ENCODE measurements around the gene TGM6. TPM values are rescaled to one million over a fixed set of nuclear protein-coding genes. Genes with fewer than 3 reads are reported as not detected.

TGM6 gene
- not detected for total RNA-seq

DNA sequence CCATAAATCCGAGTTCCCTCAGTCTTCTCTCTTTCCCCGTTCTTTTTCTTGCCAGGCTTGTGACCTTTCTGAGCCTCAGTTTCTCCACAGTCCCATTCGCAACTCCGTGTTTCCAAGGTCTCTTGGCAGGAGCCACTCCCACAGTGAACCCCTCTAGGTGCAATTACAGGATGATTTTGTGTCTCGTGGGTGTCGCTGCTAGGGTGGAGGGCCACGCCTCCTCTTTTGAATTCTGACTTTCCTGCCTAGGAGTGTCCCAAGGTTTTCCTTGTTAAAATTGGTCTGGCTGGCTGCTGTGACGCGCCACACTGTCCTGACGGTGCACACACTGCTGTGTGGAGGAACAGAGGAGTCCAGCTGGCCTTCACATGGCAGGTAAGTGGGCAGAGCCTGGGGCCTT lies at the start of gene TGM6:
TGM6 (plus strand) TSS at position 301 of the 400 bp plus-strand sequence; CDS start at position 369, 68 bp downstream.
- Histone ChIP-seq H3K9ac (ENCODE audit: low read depth in 1 of 3, low read length in 3 of 3) (no peak within 1 kb of the TSS), H3K36me3 (ENCODE audit: control insufficient read depth in 3 of 3, insufficient read depth in 3 of 3, low read length in 3 of 3) (no peaks in the 10 kb centered on the region), H3K27me3 (ENCODE audit: control insufficient read depth in 3 of 3, insufficient read depth in 3 of 3, low read length in 3 of 3) (peaks cover 0 to 6% (median 5%) of the 10 kb centered on the region in 3 donors), H3K9me3 (ENCODE audit: control insufficient read depth in 3 of 3, low read length in 3 of 3) (no peaks in the 10 kb centered on the region), H3K27ac (ENCODE audit: low read depth, low read length) (no peak within 1 kb of the TSS), H3K4me3 (ENCODE audit: low read length in 3 of 3) (no peak within 1 kb of the TSS), H3K4me1 (ENCODE audit: control insufficient read depth in 3 of 3, insufficient read depth in 3 of 3, low read length in 3 of 3) (no peaks in the 10 kb centered on the region)

DNA sequence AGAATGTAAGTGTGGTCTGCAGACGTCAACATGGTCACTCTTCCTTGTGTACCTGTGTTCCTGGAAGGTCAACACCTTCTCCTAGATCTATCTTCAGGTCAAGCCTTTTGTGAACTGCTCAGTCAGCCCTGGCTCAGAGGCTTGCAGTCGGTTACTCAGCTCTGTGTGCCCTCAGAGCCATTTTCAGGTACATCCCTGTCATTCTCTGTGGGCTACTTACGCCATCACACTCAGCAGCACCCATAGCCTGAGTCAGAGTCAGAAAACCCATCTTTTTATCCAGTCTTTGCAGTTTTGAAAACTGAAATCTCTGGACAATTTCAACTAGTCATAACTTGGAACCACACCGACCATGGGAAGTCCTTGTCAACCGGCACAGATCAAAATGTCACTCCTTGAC lies 49.6 kb upstream of the TGM6 start:
- no peak overlapping the region for H3K9ac ChIP-seq (ENCODE audit: low read depth in 1 of 3, low read length in 3 of 3)
- H3K27me3 ChIP-seq (ENCODE audit: control insufficient read depth in 3 of 3, insufficient read depth in 3 of 3, low read length in 3 of 3) = peaks cover 3 to 23% (median 7%) of the 10 kb centered on the region in 3 donors
- H3K36me3 ChIP-seq (ENCODE audit: control insufficient read depth in 3 of 3, insufficient read depth in 3 of 3, low read length in 3 of 3) = no peaks in the 10 kb centered on the region
- no peak overlapping the region for H3K4me3 ChIP-seq (ENCODE audit: low read length in 3 of 3)
- H3K4me1 ChIP-seq (ENCODE audit: control insufficient read depth in 3 of 3, insufficient read depth in 3 of 3, low read length in 3 of 3) = no peaks in the 10 kb centered on the region
- H3K27ac ChIP-seq (ENCODE audit: low read depth, low read length) = no peak overlapping the region
- no peaks in the 10 kb centered on the region for H3K9me3 ChIP-seq (ENCODE audit: control insufficient read depth in 3 of 3, low read length in 3 of 3)

DNA sequence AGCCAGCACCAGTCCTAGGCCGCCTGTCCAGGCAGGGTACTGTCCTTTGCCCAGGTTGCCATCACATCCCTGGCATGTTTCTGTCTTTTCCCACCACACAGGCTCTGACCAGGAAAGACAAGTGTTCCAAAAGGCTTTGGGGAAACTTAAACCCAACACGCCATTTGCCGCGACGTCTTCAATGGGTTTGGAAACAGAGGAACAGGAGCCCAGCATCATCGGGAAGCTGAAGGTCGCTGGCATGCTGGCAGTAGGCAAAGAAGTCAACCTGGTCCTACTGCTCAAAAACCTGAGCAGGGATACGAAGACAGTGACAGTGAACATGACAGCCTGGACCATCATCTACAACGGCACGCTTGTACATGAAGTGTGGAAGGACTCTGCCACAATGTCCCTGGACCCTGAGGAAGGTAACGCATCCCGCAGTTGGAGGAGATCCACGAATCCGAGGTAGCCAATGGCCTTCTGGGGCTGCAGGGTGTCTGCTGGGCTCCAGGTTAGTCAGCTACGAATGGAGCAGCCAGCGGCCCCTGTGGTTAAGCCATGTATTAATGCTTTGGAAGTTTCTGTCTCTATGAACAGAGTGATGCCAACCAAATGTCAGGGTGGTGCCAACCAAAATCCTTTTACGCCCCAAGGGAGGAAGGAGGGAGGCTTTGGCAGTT lies 48.7 kb upstream of the TGM6 start:
- Histone ChIP-seq H3K4me1 (ENCODE audit: control insufficient read depth in 3 of 3, insufficient read depth in 3 of 3, low read length in 3 of 3) (no peaks in the 10 kb centered on the region), H3K27ac (ENCODE audit: low read depth, low read length) (no peak overlapping the region), H3K27me3 (ENCODE audit: control insufficient read depth in 3 of 3, insufficient read depth in 3 of 3, low read length in 3 of 3) (peaks cover 3 to 23% (median 7%) of the 10 kb centered on the region in 3 donors), H3K9ac (ENCODE audit: low read depth in 1 of 3, low read length in 3 of 3) (no peak overlapping the region), H3K36me3 (ENCODE audit: control insufficient read depth in 3 of 3, insufficient read depth in 3 of 3, low read length in 3 of 3) (no peaks in the 10 kb centered on the region), H3K4me3 (ENCODE audit: low read length in 3 of 3) (no peak overlapping the region), H3K9me3 (ENCODE audit: control insufficient read depth in 3 of 3, low read length in 3 of 3) (no peaks in the 10 kb centered on the region)

DNA sequence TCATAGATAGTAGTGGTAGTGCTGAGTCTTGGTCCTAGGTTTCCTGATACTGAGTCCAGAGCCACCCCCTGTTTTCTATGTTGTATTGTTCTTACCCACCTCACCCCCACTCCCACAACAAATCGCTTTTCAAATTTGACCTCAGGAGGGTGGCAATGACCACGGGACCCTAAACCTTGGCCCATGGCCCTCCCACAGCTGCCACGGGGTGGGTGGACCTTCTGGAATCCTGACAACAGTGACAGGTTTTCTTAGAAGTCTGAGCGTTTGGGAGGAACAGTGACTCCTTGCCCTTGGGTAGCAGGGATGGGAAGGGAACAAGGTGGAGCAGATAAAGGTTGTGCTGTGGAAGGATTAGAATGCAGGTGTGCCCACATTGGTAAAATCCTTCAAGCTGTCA lies 48.0 kb upstream of the TGM6 start:
- peaks cover 3 to 22% (median 7%) of the 10 kb centered on the region in 3 donors for H3K27me3 ChIP-seq (ENCODE audit: control insufficient read depth in 3 of 3, insufficient read depth in 3 of 3, low read length in 3 of 3)
- no peaks in the 10 kb centered on the region for H3K4me1 ChIP-seq (ENCODE audit: control insufficient read depth in 3 of 3, insufficient read depth in 3 of 3, low read length in 3 of 3)
- H3K9ac ChIP-seq (ENCODE audit: low read depth in 1 of 3, low read length in 3 of 3) = no peak overlapping the region
- no peaks in the 10 kb centered on the region for H3K9me3 ChIP-seq (ENCODE audit: control insufficient read depth in 3 of 3, low read length in 3 of 3)
- no peak overlapping the region for H3K27ac ChIP-seq (ENCODE audit: low read depth, low read length)
- H3K36me3 ChIP-seq (ENCODE audit: control insufficient read depth in 3 of 3, insufficient read depth in 3 of 3, low read length in 3 of 3) = no peaks in the 10 kb centered on the region
- H3K4me3 ChIP-seq (ENCODE audit: low read length in 3 of 3) = no peak overlapping the region

DNA sequence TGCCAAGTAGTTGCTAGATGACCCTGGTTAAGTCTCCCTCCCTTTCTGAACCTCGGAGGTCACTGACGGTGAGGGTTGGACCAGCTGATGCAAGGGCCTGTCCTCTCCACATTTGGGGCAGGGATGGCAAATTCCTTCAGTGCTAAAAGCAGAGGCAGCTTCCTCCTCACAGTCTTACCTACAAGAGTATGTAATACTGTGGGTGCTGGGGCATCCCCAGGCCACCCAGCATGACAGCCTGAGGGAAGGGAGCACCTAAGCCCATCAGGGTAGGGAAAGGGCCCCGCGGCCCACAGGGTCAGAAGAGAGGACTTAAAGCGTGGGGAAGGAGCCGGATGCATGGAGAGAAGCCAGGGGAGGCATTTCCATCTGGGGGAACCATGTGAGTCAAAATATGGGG lies 46.9 kb upstream of the TGM6 start:
- H3K4me1 ChIP-seq (ENCODE audit: control insufficient read depth in 3 of 3, insufficient read depth in 3 of 3, low read length in 3 of 3) = no peaks in the 10 kb centered on the region
- H3K9ac ChIP-seq (ENCODE audit: low read depth in 1 of 3, low read length in 3 of 3) = no peak overlapping the region
- no peak overlapping the region for H3K27ac ChIP-seq (ENCODE audit: low read depth, low read length)
- no peak overlapping the region for H3K4me3 ChIP-seq (ENCODE audit: low read length in 3 of 3)
- no peaks in the 10 kb centered on the region for H3K36me3 ChIP-seq (ENCODE audit: control insufficient read depth in 3 of 3, insufficient read depth in 3 of 3, low read length in 3 of 3)
- no peaks in the 10 kb centered on the region for H3K9me3 ChIP-seq (ENCODE audit: control insufficient read depth in 3 of 3, low read length in 3 of 3)
- peaks cover 3 to 20% (median 7%) of the 10 kb centered on the region in 3 donors for H3K27me3 ChIP-seq (ENCODE audit: control insufficient read depth in 3 of 3, insufficient read depth in 3 of 3, low read length in 3 of 3)

DNA sequence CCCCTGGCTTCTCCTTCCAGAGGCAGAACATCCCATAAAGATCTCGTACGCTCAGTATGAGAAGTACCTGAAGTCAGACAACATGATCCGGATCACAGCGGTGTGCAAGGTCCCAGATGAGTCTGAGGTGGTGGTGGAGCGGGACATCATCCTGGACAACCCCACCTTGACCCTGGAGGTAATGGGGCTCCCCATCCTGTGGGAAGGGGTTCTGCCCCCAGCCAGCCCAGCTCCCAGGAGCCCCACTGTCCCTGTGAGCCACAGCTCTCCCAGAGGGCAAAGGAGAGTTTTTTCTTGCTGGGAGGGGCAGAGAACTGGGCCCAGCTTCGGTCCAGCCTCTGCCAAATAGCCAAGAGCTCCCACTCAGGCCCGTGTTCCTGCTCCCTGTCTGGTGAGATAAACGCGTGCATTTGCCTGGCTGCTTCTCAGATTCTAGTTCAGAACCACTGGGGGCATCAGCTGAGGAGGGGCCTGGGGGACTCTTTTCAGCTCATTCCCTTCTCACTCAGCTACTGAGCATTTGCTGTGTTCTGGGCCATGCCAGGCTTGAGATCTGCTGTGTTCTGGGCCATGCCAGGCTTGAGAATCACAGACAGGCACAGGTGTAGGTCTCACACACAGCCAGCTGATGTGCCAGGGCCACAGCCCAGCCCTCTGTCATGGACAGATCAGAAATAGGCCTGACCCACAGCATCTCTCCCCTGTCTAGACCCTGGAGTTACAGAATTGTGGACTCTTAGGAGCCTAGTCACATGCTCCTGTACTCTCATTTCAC lies 45.4 kb upstream of the TGM6 start:
- Histone ChIP-seq H3K27ac (ENCODE audit: low read depth, low read length) (no peak overlapping the region), H3K4me1 (ENCODE audit: control insufficient read depth in 3 of 3, insufficient read depth in 3 of 3, low read length in 3 of 3) (no peaks in the 10 kb centered on the region), H3K36me3 (ENCODE audit: control insufficient read depth in 3 of 3, insufficient read depth in 3 of 3, low read length in 3 of 3) (no peaks in the 10 kb centered on the region), H3K9me3 (ENCODE audit: control insufficient read depth in 3 of 3, low read length in 3 of 3) (no peaks in the 10 kb centered on the region), H3K4me3 (ENCODE audit: low read length in 3 of 3) (no peak overlapping the region), H3K27me3 (ENCODE audit: control insufficient read depth in 3 of 3, insufficient read depth in 3 of 3, low read length in 3 of 3) (peaks cover 3 to 15% (median 7%) of the 10 kb centered on the region in 3 donors), H3K9ac (ENCODE audit: low read depth in 1 of 3, low read length in 3 of 3) (no peak overlapping the region)

DNA sequence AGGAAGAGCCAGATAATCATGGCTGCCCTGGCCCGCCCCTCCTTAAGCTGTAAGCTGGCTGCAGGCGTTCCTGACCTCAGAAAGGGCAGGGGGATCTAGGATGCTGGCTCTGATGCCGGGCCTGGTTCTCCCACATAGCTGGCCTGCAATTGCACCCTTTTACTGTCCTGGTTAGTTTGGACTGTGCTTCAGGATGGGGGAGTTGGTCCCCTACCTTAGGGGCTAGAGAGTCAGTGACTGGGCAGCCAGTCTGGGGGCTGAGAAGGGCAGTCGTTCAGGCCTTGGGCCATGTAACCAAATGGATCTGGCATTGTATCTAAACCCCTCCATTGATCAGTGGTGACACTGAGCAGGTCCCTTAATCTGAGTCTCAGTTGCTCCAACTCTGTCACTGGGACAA lies 44.2 kb upstream of the TGM6 start:
- no peaks in the 10 kb centered on the region for H3K4me1 ChIP-seq (ENCODE audit: control insufficient read depth in 3 of 3, insufficient read depth in 3 of 3, low read length in 3 of 3)
- peaks cover 3 to 12% (median 7%) of the 10 kb centered on the region in 3 donors for H3K27me3 ChIP-seq (ENCODE audit: control insufficient read depth in 3 of 3, insufficient read depth in 3 of 3, low read length in 3 of 3)
- no peak overlapping the region for H3K4me3 ChIP-seq (ENCODE audit: low read length in 3 of 3)
- H3K9me3 ChIP-seq (ENCODE audit: control insufficient read depth in 3 of 3, low read length in 3 of 3) = no peaks in the 10 kb centered on the region
- no peaks in the 10 kb centered on the region for H3K36me3 ChIP-seq (ENCODE audit: control insufficient read depth in 3 of 3, insufficient read depth in 3 of 3, low read length in 3 of 3)
- H3K27ac ChIP-seq (ENCODE audit: low read depth, low read length) = no peak overlapping the region
- H3K9ac ChIP-seq (ENCODE audit: low read depth in 1 of 3, low read length in 3 of 3) = no peak overlapping the region

DNA sequence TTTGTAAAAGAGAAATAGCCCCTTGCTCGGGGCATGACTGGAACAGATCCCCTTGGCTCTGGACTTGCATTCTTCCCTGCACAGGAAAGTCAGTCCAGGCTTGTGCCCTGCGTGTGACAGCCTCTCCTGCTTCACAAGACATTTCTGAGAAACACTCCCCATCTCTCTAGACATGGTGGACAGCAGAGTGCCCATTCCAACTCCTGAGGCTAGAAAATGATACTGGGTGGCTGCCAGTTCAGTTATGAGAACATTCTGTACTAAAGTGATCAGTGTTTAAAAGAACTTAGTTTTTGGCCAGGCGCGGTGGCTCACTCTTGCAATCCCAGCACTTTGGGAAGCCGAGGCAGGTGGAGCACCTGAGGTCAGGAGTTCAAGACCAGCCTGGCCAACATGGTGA lies 43.6 kb upstream of the TGM6 start:
- Histone ChIP-seq H3K9me3 (ENCODE audit: control insufficient read depth in 3 of 3, low read length in 3 of 3) (no peaks in the 10 kb centered on the region), H3K4me1 (ENCODE audit: control insufficient read depth in 3 of 3, insufficient read depth in 3 of 3, low read length in 3 of 3) (no peaks in the 10 kb centered on the region), H3K27ac (ENCODE audit: low read depth, low read length) (no peak overlapping the region), H3K27me3 (ENCODE audit: control insufficient read depth in 3 of 3, insufficient read depth in 3 of 3, low read length in 3 of 3) (peaks cover 1 to 6% (median 5%) of the 10 kb centered on the region in 3 donors), H3K9ac (ENCODE audit: low read depth in 1 of 3, low read length in 3 of 3) (no peak overlapping the region), H3K36me3 (ENCODE audit: control insufficient read depth in 3 of 3, insufficient read depth in 3 of 3, low read length in 3 of 3) (no peaks in the 10 kb centered on the region), H3K4me3 (ENCODE audit: low read length in 3 of 3) (no peak overlapping the region)

DNA sequence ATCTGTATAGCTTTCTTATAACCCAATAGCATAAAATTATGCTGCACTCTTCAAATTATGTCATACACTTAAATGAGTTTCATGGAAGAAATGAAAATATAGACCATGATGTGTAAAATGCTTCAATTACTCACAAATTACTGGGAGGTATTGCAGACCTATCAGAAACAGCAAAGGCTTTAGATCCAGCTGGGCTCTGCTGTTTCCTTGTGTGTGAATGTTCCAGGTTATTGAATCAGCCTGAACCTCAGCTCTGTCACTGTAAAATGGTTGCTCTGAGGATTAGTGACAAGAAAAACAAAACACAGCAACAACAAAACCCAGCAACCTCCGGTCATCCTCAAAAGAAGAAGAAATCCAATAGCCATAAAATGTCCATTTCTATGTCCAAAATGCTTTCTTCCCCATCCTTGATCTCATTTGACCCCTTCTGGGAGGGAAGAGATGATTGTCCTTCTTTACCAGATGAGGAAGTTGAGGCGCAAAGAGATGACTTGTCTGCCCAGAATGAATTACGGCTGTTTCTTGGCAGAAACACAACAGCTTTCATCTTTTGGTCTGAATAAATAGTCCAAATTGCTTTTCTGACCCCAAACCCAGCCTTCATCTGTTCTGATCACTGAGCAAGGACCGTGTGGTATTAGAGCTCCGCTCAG lies 42.2 kb upstream of the TGM6 start:
- H3K27ac ChIP-seq (ENCODE audit: low read depth, low read length) = no peak overlapping the region
- H3K9me3 ChIP-seq (ENCODE audit: control insufficient read depth in 3 of 3, low read length in 3 of 3) = no peaks in the 10 kb centered on the region
- H3K27me3 ChIP-seq (ENCODE audit: control insufficient read depth in 3 of 3, insufficient read depth in 3 of 3, low read length in 3 of 3) = no peaks in the 10 kb centered on the region
- H3K9ac ChIP-seq (ENCODE audit: low read depth in 1 of 3, low read length in 3 of 3) = no peak overlapping the region
- H3K36me3 ChIP-seq (ENCODE audit: control insufficient read depth in 3 of 3, insufficient read depth in 3 of 3, low read length in 3 of 3) = no peaks in the 10 kb centered on the region
- H3K4me1 ChIP-seq (ENCODE audit: control insufficient read depth in 3 of 3, insufficient read depth in 3 of 3, low read length in 3 of 3) = no peaks in the 10 kb centered on the region
- no peak overlapping the region for H3K4me3 ChIP-seq (ENCODE audit: low read length in 3 of 3)

DNA sequence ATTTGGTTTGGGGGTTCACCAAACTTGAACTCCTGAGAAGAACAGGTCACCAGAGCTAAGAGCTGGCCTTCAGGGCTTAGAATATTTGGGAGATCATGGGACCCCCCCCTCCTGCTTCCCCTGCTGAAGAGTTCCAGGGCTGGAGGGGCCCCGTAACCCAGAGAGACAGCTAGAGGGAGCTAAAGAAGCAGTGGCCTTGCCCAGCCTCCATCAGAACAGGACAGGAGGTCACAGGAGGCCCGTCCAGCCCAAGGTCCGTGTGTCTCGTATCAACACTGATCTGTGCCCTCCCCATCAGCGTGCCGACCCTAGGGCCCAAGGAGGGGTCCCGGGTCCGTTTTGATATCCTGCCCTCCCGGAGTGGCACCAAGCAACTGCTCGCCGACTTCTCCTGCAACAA lies 40.6 kb upstream of the TGM6 start:
- no peaks in the 10 kb centered on the region for H3K27me3 ChIP-seq (ENCODE audit: control insufficient read depth in 3 of 3, insufficient read depth in 3 of 3, low read length in 3 of 3)
- H3K9me3 ChIP-seq (ENCODE audit: control insufficient read depth in 3 of 3, low read length in 3 of 3) = no peaks in the 10 kb centered on the region
- no peak overlapping the region for H3K4me3 ChIP-seq (ENCODE audit: low read length in 3 of 3)
- no peaks in the 10 kb centered on the region for H3K4me1 ChIP-seq (ENCODE audit: control insufficient read depth in 3 of 3, insufficient read depth in 3 of 3, low read length in 3 of 3)
- H3K27ac ChIP-seq (ENCODE audit: low read depth, low read length) = no peak overlapping the region
- no peaks in the 10 kb centered on the region for H3K36me3 ChIP-seq (ENCODE audit: control insufficient read depth in 3 of 3, insufficient read depth in 3 of 3, low read length in 3 of 3)
- H3K9ac ChIP-seq (ENCODE audit: low read depth in 1 of 3, low read length in 3 of 3) = no peak overlapping the region

Data from skeletal muscle tissue (tissue), 4 donors.